Activated CD8-positive, alpha-beta T cell treated with anti-CD3 and anti-CD28 coated beads, Interleukin-2, amount 10 ng/mL, durations not matched to agents 7 days and 5 days (primary cell): Measurements from ENCODE around the gene CSTF1. TPM values are rescaled to one million over a fixed set of nuclear protein-coding genes. Genes with fewer than 3 reads are reported as not detected.

ENCODE experiments used
- ATAC-seq: fragments of 150-1000 bp; cut with Tn5 transposase; one replicate; pipeline ENCODE4 v1.10.0; 2021; ENCODE audit warnings: moderate library complexity
- CTCF ChIA-PET: fragments of 350-600 bp; sonication (Branson Sonifier 250); formaldehyde crosslinking; loops from one replicate; lab custom pipeline; 2021; ENCODE audit warnings: antibody characterized with exemption; lab: Charles Lee
- POLR2A ChIA-PET: fragments of 350-600 bp; sonication (Branson Sonifier 250); formaldehyde crosslinking; loops from one replicate; lab custom pipeline; 2021; ENCODE audit warnings: antibody characterized with exemption; lab: Charles Lee
- DNase-seq: peaks from one replicate; pipeline ENCODE4 v3.0.0-alpha.2; 2020
- H3K27ac Mint-ChIP-seq: one replicate; pipeline ENCODE4 v1.8.0; 2021; ENCODE audit warnings: mild to moderate bottlenecking, mixed read lengths
- H3K27me3 Mint-ChIP-seq: one replicate; pipeline ENCODE4 v1.8.0; 2021; ENCODE audit warnings: low read depth, mixed read lengths
- H3K36me3 Mint-ChIP-seq: one replicate; pipeline ENCODE4 v1.8.0; 2021; ENCODE audit warnings: low read depth, mixed read lengths
- H3K4me1 Mint-ChIP-seq: one replicate; pipeline ENCODE4 v1.8.0; 2021; ENCODE audit warnings: low read depth, mixed read lengths
- H3K4me3 Mint-ChIP-seq: one replicate; pipeline ENCODE4 v1.8.0; 2021; ENCODE audit warnings: mild to moderate bottlenecking, mixed read lengths
- H3K9me3 Mint-ChIP-seq: one replicate; pipeline ENCODE4 v1.8.0; 2022; ENCODE audit warnings: mixed read lengths; ENCODE audit not compliant: insufficient read depth
- total RNA-seq, 2 experiments: library from RNA; stranded (reverse); gene quantifications; one replicate each; pipeline ENCODE4 v1.2.3, GENCODE V29; 2021

The CSTF1 gene
- total RNA-seq, 2 experiments from 2014 or later, result 60.5 to 66.3 TPM

DNA sequence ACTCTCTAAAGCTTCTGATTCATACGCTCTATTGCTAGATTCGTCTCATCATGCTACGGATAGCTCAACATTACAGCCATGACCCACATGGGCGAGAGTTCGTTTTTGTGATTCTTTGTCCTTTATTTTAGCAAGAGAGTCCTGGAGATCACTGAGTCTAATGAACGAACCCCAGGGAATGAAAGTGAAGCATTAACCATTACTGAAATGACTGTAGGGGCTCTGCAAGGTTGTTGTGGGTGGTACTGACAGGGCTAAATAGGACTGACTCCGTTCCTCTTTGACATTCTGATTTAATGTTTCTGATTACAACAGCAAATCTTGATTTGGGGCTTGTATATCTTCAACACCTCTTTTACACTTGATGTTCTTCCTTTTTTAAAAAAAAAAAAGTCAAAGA is 62.3 kb downstream of the CSTF1 start:
- ChIA-PET CTCF (interaction anchor here (1.8 to 2.2 kb wide), 2 partner anchors 9 to 12 kb away, joined by 7 to 9 read pairs; no protein-coding TSS in a partner anchor), POLR2A (no interaction called here)
- peaks cover 45% of the 10 kb centered on the region for H3K4me1 Mint-ChIP-seq
- H3K9me3 Mint-ChIP-seq, result no peaks in the 10 kb centered on the region
- H3K36me3 Mint-ChIP-seq, result peaks cover 68% of the 10 kb centered on the region
- no peak overlapping the region for H3K4me3 Mint-ChIP-seq
- peak overlapping the region; percentile 53 for H3K27ac Mint-ChIP-seq
- peak; percentile 54 for ATAC-seq
- DNase-seq, result no peak
- no peaks in the 10 kb centered on the region for H3K27me3 Mint-ChIP-seq

Other genes with a start within 250 kb of the CSTF1 start
- not detected for gene MC3R, start 143.9 kb upstream of the CSTF1 start, total RNA-seq
- gene FAM210B, start 33.7 kb upstream of the CSTF1 start, total RNA-seq, result 1 to 10 TPM; 5.2 to 5.4 TPM
- gene AURKA, start 430 bp upstream of the CSTF1 start, total RNA-seq, result 10 to 100 TPM; 92.7 to 94.2 TPM
- gene CASS4, start 19.6 kb downstream of the CSTF1 start, total RNA-seq, result 10 to 100 TPM; 17.8 to 18.8 TPM
- 100 to 1,000 TPM; 118 to 125 TPM for gene RTF2, start 76.0 kb downstream of the CSTF1 start, total RNA-seq
- gene FAM209A, start 132.1 kb downstream of the CSTF1 start, total RNA-seq, result 1 to 10 TPM; 1.6 to 2.1 TPM
- 1 to 10 TPM in 1 of 2 experiments, under 1 TPM in 1; 0.45 to 1.1 TPM for gene FAM209B, start 140.6 kb downstream of the CSTF1 start, total RNA-seq
- not detected for gene TFAP2C, start 236.7 kb downstream of the CSTF1 start, total RNA-seq